ENCODE data around the gene HPS1. TPM values are rescaled to one million over a fixed set of nuclear protein-coding genes. Genes with fewer than 3 reads are reported as not detected.

HPS1 gene
- total and polyA plus RNA-seq, 11 donors: 20.9 to 61.4 (median 38.5) TPM

DNA sequence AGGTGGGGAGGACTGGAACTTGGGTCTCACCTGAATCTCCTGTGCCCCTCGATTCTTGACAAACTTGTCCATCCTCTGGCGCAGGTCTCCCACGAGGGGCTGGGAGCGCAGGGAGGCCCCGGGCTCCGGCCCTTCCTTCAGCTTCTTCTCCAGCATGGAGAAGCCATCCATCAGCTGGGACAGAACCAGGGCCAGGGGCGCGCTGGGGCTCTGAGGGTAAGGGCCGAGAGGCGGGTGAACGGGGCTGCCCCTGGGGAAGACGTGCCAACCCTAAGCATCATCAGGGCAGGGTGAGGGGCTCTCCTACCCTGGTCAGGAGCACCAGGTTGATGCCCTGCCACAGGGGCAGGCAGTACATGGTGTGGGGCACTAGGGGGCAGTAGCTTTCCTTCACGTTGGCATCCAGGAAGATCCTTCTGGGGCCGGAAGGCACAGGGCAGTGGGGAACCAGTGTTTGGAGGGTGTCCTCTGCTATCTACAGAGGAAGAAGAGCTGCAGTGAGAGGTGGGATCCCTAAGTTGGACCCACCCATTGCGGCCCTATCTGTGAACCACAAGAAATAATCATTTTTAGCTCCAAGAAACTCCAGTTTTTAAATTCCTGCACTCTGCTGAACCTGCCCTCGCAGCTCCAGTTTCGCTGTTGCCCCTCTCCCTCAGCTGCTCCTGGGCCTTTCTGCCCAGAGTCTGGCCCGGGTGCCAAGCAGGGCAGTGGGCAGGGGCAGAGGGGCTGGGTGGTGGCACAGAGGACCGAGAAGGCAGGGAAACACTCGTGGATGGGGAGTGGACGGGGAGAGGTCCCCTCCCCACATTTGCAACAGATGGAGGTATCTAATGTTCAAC is 21.0 kb downstream of the HPS1 start:
- peak; percentile 28 to 58 (median 54) for ATAC-seq
- H3K36me3 ChIP-seq: peaks cover 0 to 94% (median 57%) of the 10 kb centered on the region in 9 donors

GRCh38 chr10:98424295-98425254 is 22.2 kb downstream of the HPS1 start:
- TF ChIP-seq CTCF (IDR thresholded peaks at IDR 0.05) (no peak), POLR2A (IDR thresholded peaks at IDR 0.05) (no peak)
- Histone ChIP-seq H3K4me1 (peaks cover 0 to 8% (median 0%) of the 10 kb centered on the region in 12 donors), H3K27me3 (no peaks in the 10 kb centered on the region), H3K4me3 (no peak overlapping the region), H3K36me3 (peaks cover 0 to 94% (median 56%) of the 10 kb centered on the region in 9 donors), H3K27ac (no peak overlapping the region), H3K9me3 (no peaks in the 10 kb centered on the region)
- intact Hi-C loops (cut with DNase I): loop anchor here in 2 of 10 donors (2.0 to 10.0 kb wide), 2 partner anchors 42 to 750 kb away; no protein-coding TSS in a partner anchor
- WGBS, 4 donors: 87 to 91% (median 89%) methylated on average over 20 to 23 of the region's 23 CpGs
- ATAC-seq: no peak
- DNase-seq: peak in 1 of 5 donors; percentile 14

More for the DNA sequence above, 21.0 kb downstream of the HPS1 start:
- Histone ChIP-seq H3K9me3 (no peaks in the 10 kb centered on the region), H3K4me3 (no peak overlapping the region), H3K4me1 (peaks cover 0 to 8% (median under 1%) of the 10 kb centered on the region in 12 donors), H3K27ac (no peak overlapping the region), H3K27me3 (no peaks in the 10 kb centered on the region)
- intact Hi-C loops (cut with DNase I): loop anchor here in 2 of 10 donors (2.0 to 10.0 kb wide), 2 partner anchors 41 to 749 kb away; no protein-coding TSS in a partner anchor
- TF ChIP-seq POLR2A (IDR thresholded peaks at IDR 0.05) (no peak), CTCF (IDR thresholded peaks at IDR 0.05) (peak; percentile 58 to 78 (median 66))
- 87 to 90% (median 89%) methylated on average over 21 of the region's 21 CpGs for WGBS, 4 donors
- peak in 2 of 5 donors; percentile 24 to 52 for DNase-seq

DNA sequence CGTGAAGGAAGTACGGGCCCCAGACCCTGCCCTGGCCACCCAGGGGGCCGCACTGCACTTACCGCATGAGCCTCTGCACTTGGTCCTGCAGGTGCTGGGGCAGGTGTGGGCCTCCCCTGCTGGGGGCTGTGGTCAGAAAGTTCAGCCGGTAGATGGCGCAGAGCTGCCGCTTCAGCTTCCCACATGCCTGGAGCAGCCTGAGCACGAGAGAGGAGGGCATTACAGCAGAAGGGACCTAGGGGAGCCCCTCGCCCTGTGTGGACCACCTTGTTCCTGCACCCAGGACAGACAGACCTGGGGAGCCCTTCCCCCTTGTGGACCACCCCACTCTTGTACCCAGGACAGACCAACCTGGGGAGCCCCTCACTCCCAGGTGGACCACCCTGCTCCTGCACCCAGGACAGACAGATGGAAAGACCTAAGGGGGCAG is 23.0 kb downstream of the HPS1 start:
- DNase-seq: peak in 2 of 5 donors; percentile 20
- TF ChIP-seq CTCF (IDR thresholded peaks at IDR 0.05) (peak in 5 of 12 donors; percentile 21 to 34 (median 23)), POLR2A (IDR thresholded peaks at IDR 0.05) (no peak)
- H3K4me3 ChIP-seq: no peak overlapping the region
- H3K9me3 ChIP-seq: no peaks in the 10 kb centered on the region
- H3K27ac ChIP-seq: no peak overlapping the region
- H3K27me3 ChIP-seq: no peaks in the 10 kb centered on the region
- intact Hi-C loops (cut with DNase I): loop anchor here in 2 of 10 donors (2.0 to 10.0 kb wide), 2 partner anchors 43 to 751 kb away; no protein-coding TSS in a partner anchor
- peak in 2 of 4 donors; percentile 19 to 37 for ATAC-seq
- peaks cover 0 to 8% (median 0%) of the 10 kb centered on the region in 12 donors for H3K4me1 ChIP-seq
- peaks cover 0 to 94% (median 56%) of the 10 kb centered on the region in 9 donors for H3K36me3 ChIP-seq
- WGBS, 4 donors: 79 to 87% (median 86%) methylated on average over 2 to 9 of the region's 9 CpGs

All from heart left ventricle (tissue), 16 donors.